Astrocyte of the spinal cord (primary cell): Measurements from ENCODE around the gene LIN37.

ENCODE experiments used
- DNase-seq: peaks from one replicate; pipeline ENCODE4 v3.0.0; 2011; ENCODE audit warnings: low read depth, low spot score
- H3K4me3 ChIP-seq: 2 replicates; pipeline ENCODE4 v1.5.1; 2011; ENCODE audit warnings: low read depth, mild to moderate bottlenecking, low read length, moderate library complexity
- in situ Hi-C: cut with HindIII; loops from 2 replicates; pipeline ENCODE4 v1.10.0; 2017; ENCODE audit warnings: low sequenced_read_pairs
- TF ChIP-seq, protein P1 (sequence below): IDR thresholded peaks from 2 replicates; pipeline ENCODE4 v1.5.1; 2012; ENCODE audit warnings: low read depth, mild to moderate bottlenecking, low read length, inconsistent platforms

The LIN37 gene

GRCh38 chr19:35785339-35785627, 36.9 kb downstream of the LIN37 start:
- in situ Hi-C loops: no loop called here
- TF ChIP-seq, protein P1, sequence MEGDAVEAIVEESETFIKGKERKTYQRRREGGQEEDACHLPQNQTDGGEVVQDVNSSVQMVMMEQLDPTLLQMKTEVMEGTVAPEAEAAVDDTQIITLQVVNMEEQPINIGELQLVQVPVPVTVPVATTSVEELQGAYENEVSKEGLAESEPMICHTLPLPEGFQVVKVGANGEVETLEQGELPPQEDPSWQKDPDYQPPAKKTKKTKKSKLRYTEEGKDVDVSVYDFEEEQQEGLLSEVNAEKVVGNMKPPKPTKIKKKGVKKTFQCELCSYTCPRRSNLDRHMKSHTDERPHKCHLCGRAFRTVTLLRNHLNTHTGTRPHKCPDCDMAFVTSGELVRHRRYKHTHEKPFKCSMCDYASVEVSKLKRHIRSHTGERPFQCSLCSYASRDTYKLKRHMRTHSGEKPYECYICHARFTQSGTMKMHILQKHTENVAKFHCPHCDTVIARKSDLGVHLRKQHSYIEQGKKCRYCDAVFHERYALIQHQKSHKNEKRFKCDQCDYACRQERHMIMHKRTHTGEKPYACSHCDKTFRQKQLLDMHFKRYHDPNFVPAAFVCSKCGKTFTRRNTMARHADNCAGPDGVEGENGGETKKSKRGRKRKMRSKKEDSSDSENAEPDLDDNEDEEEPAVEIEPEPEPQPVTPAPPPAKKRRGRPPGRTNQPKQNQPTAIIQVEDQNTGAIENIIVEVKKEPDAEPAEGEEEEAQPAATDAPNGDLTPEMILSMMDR: no peak
- no peak overlapping the region for H3K4me3 ChIP-seq
- DNase-seq: no peak

- in situ Hi-C loops: no loop called here
- no peak for DNase-seq
- TF ChIP-seq, protein P1: no peak
- no peak overlapping the region for H3K4me3 ChIP-seq
Measured at GRCh38 chr19:35786299-35787160, 38.2 kb downstream of the LIN37 start.

DNA sequence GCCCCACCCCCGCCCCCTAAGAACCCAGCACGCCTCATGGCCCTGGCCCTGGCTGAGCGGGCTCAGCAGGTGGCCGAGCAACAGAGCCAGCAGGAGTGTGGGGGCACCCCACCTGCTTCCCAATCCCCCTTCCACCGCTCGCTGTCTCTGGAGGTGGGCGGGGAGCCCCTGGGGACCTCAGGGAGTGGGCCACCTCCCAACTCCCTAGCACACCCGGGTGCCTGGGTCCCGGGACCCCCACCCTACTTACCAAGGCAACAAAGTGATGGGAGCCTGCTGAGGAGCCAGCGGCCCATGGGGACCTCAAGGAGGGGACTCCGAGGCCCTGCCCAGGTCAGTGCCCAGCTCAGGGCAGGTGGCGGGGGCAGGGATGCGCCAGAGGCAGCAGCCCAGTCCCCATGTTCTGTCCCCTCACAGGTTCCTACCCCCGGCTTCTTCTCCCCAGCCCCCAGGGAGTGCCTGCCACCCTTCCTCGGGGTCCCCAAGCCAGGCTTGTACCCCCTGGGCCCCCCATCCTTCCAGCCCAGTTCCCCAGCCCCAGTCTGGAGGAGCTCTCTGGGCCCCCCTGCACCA, 38.9 kb downstream of the LIN37 start:
- in situ Hi-C loops: no loop called here
- no peak overlapping the region for H3K4me3 ChIP-seq
- TF ChIP-seq, protein P1: no peak
- DNase-seq: no peak

DNA sequence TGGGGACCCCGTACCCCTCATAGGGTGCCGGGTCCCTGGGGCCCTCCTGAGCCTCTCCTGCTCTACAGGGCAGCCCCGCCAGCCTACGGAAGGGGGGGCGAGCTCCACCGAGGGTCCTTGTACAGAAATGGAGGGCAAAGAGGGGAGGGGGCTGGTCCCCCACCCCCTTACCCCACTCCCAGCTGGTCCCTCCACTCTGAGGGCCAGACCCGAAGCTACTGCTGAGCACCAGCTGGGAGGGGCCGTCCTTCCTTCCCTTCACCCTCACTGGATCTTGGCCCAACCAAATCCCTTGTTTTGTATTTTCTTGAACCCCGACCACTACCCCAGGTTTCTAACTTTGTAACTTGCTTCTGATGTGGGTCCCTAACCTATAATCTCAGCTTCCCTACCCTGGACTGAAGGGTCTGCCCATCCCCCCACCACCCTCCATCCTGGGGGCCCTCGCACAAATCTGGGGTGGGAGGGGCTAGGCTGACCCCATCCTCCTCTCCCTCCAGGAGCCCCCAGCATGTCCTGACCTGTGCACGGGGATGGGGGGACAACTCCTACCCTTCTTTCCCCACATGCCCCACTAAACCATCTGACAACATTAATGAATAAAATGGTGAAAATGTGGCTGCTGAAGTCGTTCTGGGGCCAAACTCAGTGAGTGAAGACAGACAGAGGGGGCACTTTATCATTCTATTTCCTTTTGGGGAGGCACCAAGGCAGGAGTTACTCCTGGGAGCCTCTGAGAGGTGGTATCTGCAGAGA, 40.0 kb downstream of the LIN37 start:
- in situ Hi-C loops: no loop called here
- DNase-seq: no peak
- H3K4me3 ChIP-seq: no peak overlapping the region
- TF ChIP-seq, protein P1: no peak

- TF ChIP-seq, protein P1: no peak
- in situ Hi-C loops: no loop called here
- no peak for DNase-seq
- no peak overlapping the region for H3K4me3 ChIP-seq
Measured at GRCh38 chr19:35789195-35789977, 41.0 kb downstream of the LIN37 start.
